ENCODE measurements around the gene HS6ST2.

DNA sequence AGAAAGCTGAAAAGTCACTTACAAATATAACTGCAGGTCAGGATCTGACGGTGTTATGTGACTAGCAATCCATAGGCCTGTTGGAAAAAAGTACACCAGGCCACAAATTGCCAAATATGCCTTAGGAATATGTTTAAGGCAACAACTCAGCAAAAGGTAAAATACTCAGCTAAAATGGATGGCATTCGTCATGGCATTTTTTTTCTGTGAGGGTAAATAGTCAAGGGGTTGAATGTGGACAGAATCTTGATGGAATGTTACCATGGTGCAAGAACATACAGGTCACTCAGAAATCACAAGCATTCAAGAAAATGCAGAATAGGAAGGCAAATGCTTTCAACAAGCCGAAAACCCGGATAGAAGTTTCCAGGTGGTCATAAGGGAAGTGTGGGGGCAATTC, 347.9 kb downstream of the HS6ST2 start:
- no peak for TF ChIP-seq TCF7L2 (IDR thresholded peaks at IDR 0.05; ENCODE audit: low read depth, low read length)
- TF ChIP-seq, protein P1, sequence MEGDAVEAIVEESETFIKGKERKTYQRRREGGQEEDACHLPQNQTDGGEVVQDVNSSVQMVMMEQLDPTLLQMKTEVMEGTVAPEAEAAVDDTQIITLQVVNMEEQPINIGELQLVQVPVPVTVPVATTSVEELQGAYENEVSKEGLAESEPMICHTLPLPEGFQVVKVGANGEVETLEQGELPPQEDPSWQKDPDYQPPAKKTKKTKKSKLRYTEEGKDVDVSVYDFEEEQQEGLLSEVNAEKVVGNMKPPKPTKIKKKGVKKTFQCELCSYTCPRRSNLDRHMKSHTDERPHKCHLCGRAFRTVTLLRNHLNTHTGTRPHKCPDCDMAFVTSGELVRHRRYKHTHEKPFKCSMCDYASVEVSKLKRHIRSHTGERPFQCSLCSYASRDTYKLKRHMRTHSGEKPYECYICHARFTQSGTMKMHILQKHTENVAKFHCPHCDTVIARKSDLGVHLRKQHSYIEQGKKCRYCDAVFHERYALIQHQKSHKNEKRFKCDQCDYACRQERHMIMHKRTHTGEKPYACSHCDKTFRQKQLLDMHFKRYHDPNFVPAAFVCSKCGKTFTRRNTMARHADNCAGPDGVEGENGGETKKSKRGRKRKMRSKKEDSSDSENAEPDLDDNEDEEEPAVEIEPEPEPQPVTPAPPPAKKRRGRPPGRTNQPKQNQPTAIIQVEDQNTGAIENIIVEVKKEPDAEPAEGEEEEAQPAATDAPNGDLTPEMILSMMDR (IDR thresholded peaks at IDR 0.05): no peak
- TF ChIP-seq SIN3A (IDR thresholded peaks at IDR 0.05; ENCODE audit: borderline replicate concordance, insufficient read depth, low read depth, low read length): no peak
